Right lobe of liver (tissue), 6 donors: ENCODE results near the gene NMU. TPM values are rescaled to one million over a fixed set of nuclear protein-coding genes. Genes with fewer than 3 reads are reported as not detected.

Source experiments
- ATAC-seq, 4 donors: fragments of 200-7000 bp; cut with Tn5 transposase; one replicate each; pipeline ENCODE4 v1.9.1; 2020; ENCODE audit warnings: mild to moderate bottlenecking in 4 of 4, moderate library complexity in 4 of 4
- DNase-seq, 3 donors: peaks; one replicate each; pipeline ENCODE4 v3.0.0-alpha.2; 2020
- H3K27ac ChIP-seq, 3 donors: fragments of 200-600 bp; one replicate each; pipeline ENCODE4 v1.8.0; 2022
- H3K27me3 ChIP-seq, 2 donors: fragments of 200-600 bp; one replicate each; pipeline ENCODE4 v1.8.0; 2022
- H3K36me3 ChIP-seq, 4 donors: fragments of 200-600 bp; sonication (generic) in 1 of 4; one replicate each; pipeline versions ENCODE4 v1.5.1 to v1.8.0; 2017 to 2022; ENCODE audit warnings: control low read depth in 1 of 4
- H3K4me1 ChIP-seq, 4 donors: fragments of 200-600 bp; sonication (generic) in 1 of 4; one replicate each; pipeline versions ENCODE4 v1.5.1 to v1.8.0; 2017 to 2022; ENCODE audit warnings: control low read depth in 1 of 4
- H3K4me3 ChIP-seq, 3 donors: fragments of 200-600 bp; one replicate each; pipeline ENCODE4 v1.8.0; 2022
- H3K9me3 ChIP-seq, 4 donors: fragments of 200-600 bp; sonication (generic) in 1 of 4; one replicate each; pipeline versions ENCODE4 v1.5.1 to v1.8.0; 2017 to 2022; ENCODE audit warnings: control low read depth in 1 of 4
- POLR2A ChIP-seq: fragments of 450-650 bp; IDR thresholded peaks from one replicate; pipeline ENCODE4 v1.6.1; 2017; ENCODE audit warnings: antibody characterized with exemption, mild to moderate bottlenecking
- WGBS: methylation state at CpG from one replicate; pipeline ENCODE4 v1.1.6; 2018; ENCODE audit warnings: low coverage, low lambda C conversion rate; ENCODE audit not compliant: insufficient coverage; ENCODE audit errors: missing lambda C conversion rate; 5-methylcytosine and 5-hydroxymethylcytosine counted together
- intact Hi-C, 2 donors: fragments of 100-400 bp; cut with DNase I; formaldehyde crosslinking; loops; one replicate each; pipeline versions ENCODE4 v1.11.2 to v1.14.1; 2022
- total RNA-seq, 6 experiments: library from RNA; depleted of rRNA in 2 of 6; stranded (reverse); fragments of >200 nt in 2 of 6; fragmentation: NEBNext Ultra II Directional in 3 of 6; extraction: Animal tissue kit (Norgen Biotek cat#: 25700) in 3 of 6; gene quantifications; one replicate each; pipeline versions ENCODE4 v1.1.0 to v1.2.4, GENCODE V29; 2016 to 2023
- TF ChIP-seq, protein P1 (sequence below), 4 donors: fragments of 200-600 bp in 3 of 4; fragments of 450-650 bp in 1 of 4; IDR thresholded peaks; one replicate each; pipeline versions ENCODE4 v1.5.1 to v1.8.0; 2016 to 2022; ENCODE audit warnings: antibody characterized with exemption in 4 of 4, mild to moderate bottlenecking in 2 of 4
- donor health status: DM: no; HTN: yes; CAD: no.
- donor health status: DM: no; HTN: no; CAD: no.
- donor health status: DM: no; HTN: no; CAD: no.
- donor health status: DM: no; HTN: yes; CAD: no.
- donor health status: DM: no; HTN: yes; CAD: no.

Gene NMU
- total RNA-seq, 6 experiments from 2014 or later: not detected

- 67% methylated on average over 1 of the region's 1 CpG for whole genome bisulfite sequencing
Measured at GRCh38 chr4:55617587-55618197, 18.4 kb downstream of the NMU start.

GRCh38 chr4:55615008-55615407 lies 21.1 kb downstream of the NMU start:
- Histone ChIP-seq H3K36me3 (no peaks in the 10 kb centered on the region), H3K27me3 (no peaks in the 10 kb centered on the region), H3K4me3 (no peak overlapping the region), H3K4me1 (no peaks in the 10 kb centered on the region), H3K9me3 (no peaks in the 10 kb centered on the region), H3K27ac (no peak overlapping the region)
- no peak for ATAC-seq
- intact Hi-C loops: no loop called here
- 69% methylated on average over 3 of the region's 3 CpGs for WGBS
- no peak for DNase-seq
- no peak for TF ChIP-seq POLR2A
- TF ChIP-seq, protein P1, sequence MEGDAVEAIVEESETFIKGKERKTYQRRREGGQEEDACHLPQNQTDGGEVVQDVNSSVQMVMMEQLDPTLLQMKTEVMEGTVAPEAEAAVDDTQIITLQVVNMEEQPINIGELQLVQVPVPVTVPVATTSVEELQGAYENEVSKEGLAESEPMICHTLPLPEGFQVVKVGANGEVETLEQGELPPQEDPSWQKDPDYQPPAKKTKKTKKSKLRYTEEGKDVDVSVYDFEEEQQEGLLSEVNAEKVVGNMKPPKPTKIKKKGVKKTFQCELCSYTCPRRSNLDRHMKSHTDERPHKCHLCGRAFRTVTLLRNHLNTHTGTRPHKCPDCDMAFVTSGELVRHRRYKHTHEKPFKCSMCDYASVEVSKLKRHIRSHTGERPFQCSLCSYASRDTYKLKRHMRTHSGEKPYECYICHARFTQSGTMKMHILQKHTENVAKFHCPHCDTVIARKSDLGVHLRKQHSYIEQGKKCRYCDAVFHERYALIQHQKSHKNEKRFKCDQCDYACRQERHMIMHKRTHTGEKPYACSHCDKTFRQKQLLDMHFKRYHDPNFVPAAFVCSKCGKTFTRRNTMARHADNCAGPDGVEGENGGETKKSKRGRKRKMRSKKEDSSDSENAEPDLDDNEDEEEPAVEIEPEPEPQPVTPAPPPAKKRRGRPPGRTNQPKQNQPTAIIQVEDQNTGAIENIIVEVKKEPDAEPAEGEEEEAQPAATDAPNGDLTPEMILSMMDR (IDR thresholded peaks at IDR 0.05): no peak

More at GRCh38 chr4:55617587-55618197, 18.4 kb downstream of the NMU start:
- no peaks in the 10 kb centered on the region for H3K27me3 ChIP-seq
- no peaks in the 10 kb centered on the region for H3K36me3 ChIP-seq
- intact Hi-C loops: no loop called here
- H3K4me1 ChIP-seq: no peaks in the 10 kb centered on the region
- H3K27ac ChIP-seq: no peak overlapping the region
- ATAC-seq (no peak), DNase-seq (no peak)
- no peaks in the 10 kb centered on the region for H3K9me3 ChIP-seq
- no peak for TF ChIP-seq POLR2A
- TF ChIP-seq, protein P1 (IDR thresholded peaks at IDR 0.05): no peak
- no peak overlapping the region for H3K4me3 ChIP-seq

- TF ChIP-seq, protein P1 (IDR thresholded peaks at IDR 0.05): no peak
- no peak for TF ChIP-seq POLR2A
- no peak for DNase-seq
- no peak overlapping the region for H3K4me3 ChIP-seq
- H3K27ac ChIP-seq: no peak overlapping the region
- no peaks in the 10 kb centered on the region for H3K9me3 ChIP-seq
- 82% methylated on average over 2 of the region's 3 CpGs for WGBS
- H3K4me1 ChIP-seq: no peaks in the 10 kb centered on the region
- no peaks in the 10 kb centered on the region for H3K36me3 ChIP-seq
- intact Hi-C loops: no loop called here
- ATAC-seq: no peak
- no peaks in the 10 kb centered on the region for H3K27me3 ChIP-seq
Measured at GRCh38 chr4:55613621-55614020, 22.5 kb downstream of the NMU start.

GRCh38 chr4:55612341-55612740 lies 23.8 kb downstream of the NMU start:
- DNase-seq (no peak), ATAC-seq (no peak)
- Histone ChIP-seq H3K9me3 (no peaks in the 10 kb centered on the region), H3K4me3 (no peak overlapping the region), H3K36me3 (no peaks in the 10 kb centered on the region), H3K27me3 (no peaks in the 10 kb centered on the region), H3K4me1 (no peaks in the 10 kb centered on the region), H3K27ac (no peak overlapping the region)
- 60% methylated on average over 2 of the region's 3 CpGs for whole genome bisulfite sequencing
- intact Hi-C loops: no loop called here
- no peak for TF ChIP-seq POLR2A
- TF ChIP-seq, protein P1 (IDR thresholded peaks at IDR 0.05): no peak
